Lung (tissue), 12 donors: ENCODE results near the gene PIGV. TPM values are rescaled to one million over a fixed set of nuclear protein-coding genes. Genes with fewer than 3 reads are reported as not detected.

Experiments used
- ATAC-seq: fragments of 200-7000 bp; cut with Tn5 transposase; one replicate; pipeline ENCODE4 v1.9.1; 2020; ENCODE audit warnings: moderate number of reproducible peaks; ENCODE audit not compliant: insufficient read depth, low FRiP score
- DNase-seq, 3 donors: peaks; one replicate each; pipeline ENCODE4 v3.0.0-alpha.2; 2013 to 2017
- H3K27ac ChIP-seq, 2 donors: one replicate each; pipeline ENCODE4 v1.5.1; 2013; ENCODE audit warnings: mild to moderate bottlenecking in 2 of 2, moderate library complexity in 2 of 2, control low read depth in 1 of 2, inconsistent platforms in 1 of 2, low read depth in 1 of 2, low read length in 1 of 2
- H3K27me3 ChIP-seq, 3 donors: one replicate each; pipeline ENCODE4 v1.5.1; 2013; ENCODE audit warnings: low read length in 2 of 3; ENCODE audit not compliant: control insufficient read depth in 3 of 3, insufficient read depth in 3 of 3
- H3K36me3 ChIP-seq, 4 donors: one replicate each; pipeline ENCODE4 v1.5.1; 2013; ENCODE audit warnings: low read length in 4 of 4, mild to moderate bottlenecking in 1 of 4, moderate library complexity in 1 of 4; ENCODE audit not compliant: control insufficient read depth in 4 of 4, insufficient read depth in 4 of 4
- H3K4me1 ChIP-seq, 5 donors: one replicate each; pipeline ENCODE4 v1.5.1; 2013; ENCODE audit warnings: low read length in 5 of 5, mild to moderate bottlenecking in 2 of 5, moderate library complexity in 1 of 5; ENCODE audit not compliant: control insufficient read depth in 5 of 5, insufficient read depth in 5 of 5
- H3K4me3 ChIP-seq: one replicate; pipeline ENCODE4 v1.5.1; 2013; ENCODE audit warnings: mild to moderate bottlenecking, control low read depth, moderate library complexity
- H3K9ac ChIP-seq, 2 donors: one replicate each; pipeline ENCODE4 v1.5.1; 2013; ENCODE audit warnings: low read length in 2 of 2, control low read depth in 1 of 2; ENCODE audit not compliant: insufficient read depth in 1 of 2
- H3K9me3 ChIP-seq, 4 donors: one replicate each; pipeline ENCODE4 v1.5.1; 2013; ENCODE audit warnings: low read length in 3 of 4, mild to moderate bottlenecking in 1 of 4, moderate library complexity in 1 of 4; ENCODE audit not compliant: control insufficient read depth in 4 of 4, insufficient read depth in 3 of 4
- CTCF ChIP-seq: IDR thresholded peaks from 2 replicates; pipeline ENCODE4 v1.5.1; 2012; ENCODE audit warnings: mild to moderate bottlenecking; ENCODE audit errors: control extremely low read depth, extremely low read depth
- WGBS, 2 donors: extraction: QIAGEN DNeasy Blood & Tissue Kit; methylation state at CpG; one replicate each; pipeline ENCODE4 v1.1.7; 2013; 5-methylcytosine and 5-hydroxymethylcytosine counted together
- polyA plus RNA-seq, 2 donors: library from polyadenylated mRNA; stranded (reverse); fragments of 200-250 nt; gene quantifications; one replicate each; pipeline ENCODE4 v1.2.1, GENCODE V29; 2013
- total RNA-seq, 2 donors: library from RNA; depleted of rRNA in 1 of 2; stranded (reverse); fragments of >200 nt in 1 of 2; gene quantifications; one replicate each; pipeline ENCODE4 v1.2.1, GENCODE V29; 2014 to 2021
- donor health status: control.
- donor health status: control.
- donor health status: Bipolar disorder and iron deficiency.
- donor health status: healthy.
- donor health status: DM: yes; HTN: yes; CAD: no.

PIGV gene
- total and polyA plus RNA-seq, 4 donors = 6.8 to 14.3 (median 13.0) TPM

- Histone ChIP-seq H3K4me1 (peaks cover 16 to 50% (median 38%) of the 10 kb centered on the region in 5 donors), H3K9ac (no peak overlapping the region)
These were observed 5.1 kb upstream of the PIGV start for GRCh38 chr1:26782521-26783212.

DNA sequence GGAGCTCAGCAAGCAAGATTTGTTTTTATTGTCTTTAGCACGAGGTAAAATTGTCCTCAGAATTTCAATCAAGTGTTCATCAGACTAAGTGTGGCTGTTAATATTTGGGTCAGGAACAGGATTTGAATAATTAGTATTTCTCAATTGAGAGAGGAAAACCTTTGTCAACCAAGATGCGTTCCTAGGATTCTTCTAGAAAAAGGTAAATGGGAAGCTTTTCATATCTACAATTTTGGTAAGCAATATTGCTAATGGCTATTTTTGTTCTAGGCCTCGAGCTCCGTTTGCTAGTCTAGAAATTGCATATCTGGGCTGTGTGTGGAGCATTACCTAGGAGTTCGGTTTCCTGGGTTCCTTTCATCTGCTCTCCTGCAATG is 4.1 kb upstream of the PIGV start:
- ATAC-seq (no peak), DNase-seq (no peak)
- peaks cover 16 to 50% (median 40%) of the 10 kb centered on the region in 5 donors for H3K4me1 ChIP-seq
- no peak overlapping the region for H3K9ac ChIP-seq
- H3K27ac ChIP-seq = peak overlapping the region; percentile 50 to 97
- H3K27me3 ChIP-seq = no peaks in the 10 kb centered on the region
- no peak for TF ChIP-seq CTCF
- H3K9me3 ChIP-seq = no peaks in the 10 kb centered on the region
- peaks cover 8 to 33% (median 22%) of the 10 kb centered on the region in 4 donors for H3K36me3 ChIP-seq
- no peak overlapping the region for H3K4me3 ChIP-seq
- 70 to 72% methylated on average over 5 of the region's 5 CpGs for WGBS, 2 donors

More at GRCh38 chr1:26782521-26783212, 5.1 kb upstream of the PIGV start:
- Histone ChIP-seq H3K27me3 (no peaks in the 10 kb centered on the region), H3K27ac (no peak overlapping the region), H3K4me3 (no peak overlapping the region), H3K36me3 (peaks cover 9 to 42% (median 28%) of the 10 kb centered on the region in 4 donors), H3K9me3 (no peaks in the 10 kb centered on the region)
- DNase-seq = no peak
- no peak for ATAC-seq
- WGBS, 2 donors = 79 to 87% methylated on average over 3 of the region's 3 CpGs
- TF ChIP-seq CTCF = no peak

DNA sequence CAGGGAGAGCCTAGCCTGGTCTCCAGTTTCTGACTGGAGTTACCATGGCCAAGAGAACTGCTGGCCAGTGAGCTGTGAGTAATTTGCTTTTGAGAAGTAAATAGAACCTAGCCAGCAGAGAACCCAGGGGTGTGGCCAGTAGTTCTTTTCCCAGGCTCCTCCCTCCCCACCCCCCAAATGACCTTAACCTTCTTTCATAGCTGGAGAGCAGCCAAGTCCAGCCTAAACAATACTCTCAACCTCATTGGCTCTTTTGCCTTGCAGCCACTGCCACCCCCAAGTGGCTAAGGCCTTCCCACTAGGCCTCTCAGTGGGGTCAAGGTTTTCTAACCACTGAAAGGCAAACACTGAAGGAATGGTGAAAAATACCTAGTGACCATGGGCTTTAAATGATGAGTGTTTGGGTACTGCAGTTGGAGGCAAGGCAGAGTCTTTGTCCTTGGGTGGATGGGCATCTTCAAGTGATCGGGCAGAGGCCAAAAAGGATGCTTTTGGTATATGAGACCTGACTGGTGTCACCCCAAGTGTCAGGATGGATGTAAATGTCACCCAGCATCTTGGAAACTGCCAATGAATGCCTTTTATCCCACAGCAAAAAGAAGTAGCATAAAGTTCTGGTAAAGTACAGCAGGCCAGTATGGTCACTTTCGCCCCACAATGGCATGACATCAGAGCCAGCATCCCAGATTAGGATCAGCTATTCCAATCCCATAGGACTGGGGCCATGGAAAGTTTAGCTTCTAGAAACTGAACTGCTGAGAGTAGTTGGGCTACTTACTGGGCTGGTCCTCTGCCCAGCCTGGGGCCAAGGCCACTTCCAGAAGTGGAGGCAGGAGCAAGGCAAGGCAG is 3.5 kb upstream of the PIGV start:
- 93 to 100% methylated on average over 2 of the region's 2 CpGs for whole genome bisulfite sequencing, 2 donors
- Histone ChIP-seq H3K9me3 (no peaks in the 10 kb centered on the region), H3K36me3 (peaks cover 5 to 27% (median 18%) of the 10 kb centered on the region in 4 donors), H3K4me1 (peaks cover 16 to 50% (median 40%) of the 10 kb centered on the region in 5 donors), H3K4me3 (no peak overlapping the region), H3K27me3 (no peaks in the 10 kb centered on the region), H3K9ac (no peak overlapping the region), H3K27ac (peak overlapping the region; percentile 50 to 97)
- DNase-seq (peak; percentile 79 to 89 (median 88)), ATAC-seq (no peak)
- no peak for TF ChIP-seq CTCF
